Ureter (tissue), 1 donor: ENCODE results near the gene PANK2. TPM values are rescaled to one million over a fixed set of nuclear protein-coding genes. Genes with fewer than 3 reads are reported as not detected.
"Not testable (repeated sequence)": the region's sequence is repeated elsewhere in the genome, so short reads cannot be mapped to it uniquely, and the experiment has no call there.

Experiments used
- DNase-seq: peaks from one replicate; pipeline ENCODE4 v3.0.0-alpha.2; 2020; ENCODE audit warnings: low spot score
- total RNA-seq: library from RNA; stranded (reverse); gene quantifications from one replicate; pipeline ENCODE4 v1.2.4, GENCODE V29; 2023
- donor health status: DM: yes; HTN: yes; CAD: no.

The PANK2 gene
- total RNA-seq, 1 donor from 2014 or later, result 40.1 TPM

DNA sequence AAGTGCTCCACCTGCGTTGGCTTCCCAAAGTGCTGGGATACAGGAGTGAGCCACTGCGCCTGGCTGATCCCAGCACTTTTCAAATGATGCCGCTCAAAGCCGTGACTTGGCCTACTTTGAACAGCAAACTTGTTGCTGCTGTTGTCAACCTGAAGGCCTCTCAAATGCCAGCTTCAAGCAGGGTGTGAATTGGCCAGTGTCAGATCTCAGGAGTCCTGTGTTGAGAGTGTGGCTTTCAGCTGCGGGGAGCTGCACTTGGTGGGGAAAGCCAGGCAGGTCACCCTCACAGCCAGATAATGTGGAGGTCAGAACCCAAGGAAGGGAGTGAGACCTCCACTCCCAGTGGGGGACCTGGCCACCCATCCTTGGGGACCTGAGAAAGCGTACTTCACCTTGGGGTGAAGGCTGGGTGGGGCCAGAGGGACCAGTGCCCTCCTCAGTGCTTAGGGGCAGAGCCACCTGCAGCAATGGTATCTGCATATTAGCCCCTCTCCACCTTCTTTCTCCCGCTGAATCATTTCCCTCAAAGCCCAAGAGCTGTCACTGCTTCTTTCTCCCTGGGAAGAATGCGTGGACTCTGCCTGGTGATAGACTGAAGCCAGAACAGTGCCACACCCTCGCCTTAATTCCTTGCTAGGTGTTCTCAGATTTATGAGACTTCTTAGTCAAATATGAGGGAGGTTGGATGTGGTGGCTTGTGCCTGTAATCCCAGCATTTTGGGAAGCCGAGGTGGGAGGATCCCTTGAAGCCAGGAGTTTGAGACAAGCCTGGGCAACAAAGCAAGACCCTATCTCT lies 19.1 kb upstream of the PANK2 start:
- DNase-seq, result no peak

- DNase-seq, result no peak
Measured at GRCh38 chr20:3871550-3872265, 17.5 kb upstream of the PANK2 start.

- DNase-seq, result no peak
Measured at GRCh38 chr20:3873507-3873906, 15.7 kb upstream of the PANK2 start.

GRCh38 chr20:3874194-3874844 lies 14.9 kb upstream of the PANK2 start:
- no peak for DNase-seq

GRCh38 chr20:3875378-3875974 lies 13.7 kb upstream of the PANK2 start:
- no peak for DNase-seq

- DNase-seq, result no peak
Measured at GRCh38 chr20:3876000-3876399, 13.2 kb upstream of the PANK2 start.

- no peak for DNase-seq
Measured at GRCh38 chr20:3876676-3877075, 12.5 kb upstream of the PANK2 start.

GRCh38 chr20:3878921-3879274 lies 10.3 kb upstream of the PANK2 start:
- not testable (repeated sequence) for DNase-seq

DNA sequence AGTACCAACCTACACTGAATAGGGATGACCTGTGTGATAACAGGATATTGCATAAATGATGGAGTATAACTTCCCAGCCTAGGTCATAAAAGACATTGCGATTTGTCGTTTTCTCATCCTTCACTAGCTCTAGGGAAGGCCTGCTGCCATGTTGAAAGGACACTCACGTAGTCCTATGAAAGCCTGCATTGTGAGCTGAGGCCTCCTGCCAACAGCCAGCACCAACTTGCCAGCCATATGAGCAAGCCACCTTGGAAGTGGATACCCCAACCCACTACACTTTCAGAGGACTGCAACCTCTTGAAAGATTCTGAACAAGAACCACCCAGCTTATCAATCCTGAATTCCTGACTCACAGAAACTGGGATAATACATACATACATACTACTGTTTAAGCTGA lies 3.5 kb upstream of the PANK2 start:
- no peak for DNase-seq

GRCh38 chr20:3887876-3888620 lies 1.1 kb upstream of the PANK2 start:
- DNase-seq, result no peak

- peak; percentile 57 for DNase-seq
Measured at GRCh38 chr20:3889489-3890397, 556 bp downstream of the PANK2 start.

DNA sequence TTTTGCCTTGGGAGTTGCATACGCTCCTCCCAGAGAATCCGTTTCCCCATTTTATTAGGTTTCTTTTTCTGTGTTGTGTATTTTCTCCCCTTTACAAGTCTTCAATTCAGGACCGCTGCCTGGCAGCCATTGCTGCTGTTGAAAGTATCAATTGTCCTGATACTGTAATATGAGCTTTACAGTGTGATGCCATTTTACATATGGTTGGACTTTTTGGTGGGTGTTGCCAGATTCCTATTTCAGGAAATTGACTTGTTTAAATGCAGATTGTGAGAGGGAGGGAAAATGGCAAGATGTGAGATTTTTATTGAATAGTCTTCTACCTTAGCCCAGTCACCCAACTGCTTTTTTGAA lies 1.2 kb downstream of the PANK2 start:
- DNase-seq, result no peak

DNA sequence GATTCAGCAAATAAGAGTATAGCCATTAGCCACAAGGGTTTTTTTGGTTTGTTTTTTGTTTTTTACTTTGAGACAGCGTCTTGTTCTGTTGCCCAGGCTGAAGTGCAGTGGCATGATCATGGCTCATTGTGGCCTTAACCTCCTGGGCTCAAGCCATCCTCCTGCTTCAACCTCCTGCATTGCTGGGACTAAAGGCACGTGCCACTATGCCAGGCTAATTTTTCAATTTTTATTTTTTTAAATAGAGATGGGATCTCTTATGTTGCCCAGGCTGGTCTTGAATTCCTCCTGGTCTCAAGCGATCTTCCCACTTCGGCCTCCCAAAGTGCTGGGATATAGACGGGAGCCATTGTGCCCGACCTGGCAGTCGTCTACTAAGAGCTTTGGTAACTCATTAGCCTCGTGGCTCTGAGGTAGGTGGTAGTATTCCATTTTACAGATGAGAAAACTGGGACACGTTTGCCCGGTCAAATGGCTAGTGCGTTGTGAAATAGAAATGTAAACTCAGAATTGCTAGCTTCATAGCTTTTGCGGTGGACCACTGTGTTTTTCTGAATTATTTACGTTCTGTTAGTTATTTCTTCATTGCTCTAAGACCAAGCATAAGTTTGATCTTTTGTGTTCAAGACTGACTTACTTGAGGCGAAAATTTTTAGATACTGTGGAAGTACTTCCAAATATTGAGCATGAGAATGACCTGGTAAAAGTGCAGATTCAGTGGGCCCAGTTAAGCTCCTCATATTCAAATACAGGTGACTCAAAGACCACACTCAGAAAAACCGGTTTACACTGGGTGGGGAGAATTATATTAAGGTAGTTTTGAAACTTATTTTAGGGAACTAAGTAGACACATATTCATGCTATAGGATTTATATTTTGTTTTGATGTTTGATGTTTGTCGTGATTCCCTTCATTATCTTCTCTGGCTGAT lies 2.1 kb downstream of the PANK2 start:
- DNase-seq, result no peak

- DNase-seq, result no peak
Measured at GRCh38 chr20:3894796-3895195, 5.6 kb downstream of the PANK2 start.

GRCh38 chr20:3896302-3896701 lies 7.1 kb downstream of the PANK2 start:
- no peak for DNase-seq

GRCh38 chr20:3896853-3897583 lies 7.8 kb downstream of the PANK2 start:
- DNase-seq, result no peak

DNA sequence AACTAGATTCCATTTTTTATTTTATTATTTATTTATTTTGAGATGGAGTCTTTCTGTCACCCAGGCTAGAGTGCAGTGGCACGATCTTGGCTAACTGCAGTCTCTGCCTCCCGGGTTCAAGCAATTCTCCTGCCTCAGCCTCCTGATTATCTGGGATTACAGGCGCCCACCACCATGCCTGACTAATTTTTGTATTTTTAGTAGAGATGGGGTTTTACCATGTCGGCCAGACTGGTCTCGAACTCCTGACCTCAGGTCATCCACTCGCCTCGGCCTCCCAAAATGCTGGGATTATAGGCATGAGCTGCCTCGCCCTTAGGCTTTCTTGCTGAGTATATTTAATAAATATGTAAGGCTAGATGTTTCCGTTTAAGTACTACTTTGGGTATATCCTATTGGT lies 9.0 kb downstream of the PANK2 start:
- DNase-seq, result not testable (repeated sequence)

DNA sequence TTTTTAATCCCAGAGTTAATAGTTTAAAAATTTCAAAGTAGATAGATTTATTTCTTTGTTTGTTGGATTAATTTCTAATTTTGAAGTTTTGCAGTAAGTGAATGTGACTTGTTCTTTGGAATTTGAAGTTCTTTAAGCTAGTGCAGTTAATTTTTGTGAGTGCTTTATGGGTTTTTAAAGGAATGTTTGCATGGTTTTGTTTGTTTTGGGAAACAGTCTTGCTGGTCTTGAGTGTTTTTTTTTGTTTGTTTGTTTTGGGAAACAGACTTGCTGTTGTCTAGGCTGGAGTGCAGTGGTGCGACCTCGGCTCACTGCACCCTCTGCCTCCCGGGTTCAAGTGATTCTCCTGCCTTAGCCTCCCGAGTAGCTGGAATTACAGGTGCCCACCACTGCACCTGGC lies 9.5 kb downstream of the PANK2 start:
- DNase-seq, result no peak

- DNase-seq, result no peak
Measured at GRCh38 chr20:3900187-3900604, 11.0 kb downstream of the PANK2 start.
